Ovary (tissue), 9 donors: ENCODE data around the gene COBL. TPM values are rescaled to one million over a fixed set of nuclear protein-coding genes. Genes with fewer than 3 reads are reported as not detected.

Source experiments
- DNase-seq, 5 donors: peaks; one replicate each; pipeline ENCODE4 v3.0.0-alpha.2; 2019 to 2020
- H3K27ac ChIP-seq, 2 donors: fragments of 200-600 bp; one replicate each; pipeline versions ENCODE4 v1.5.1 to v1.8.0; 2019 to 2022
- H3K27me3 ChIP-seq: fragments of 200-600 bp; one replicate; pipeline ENCODE4 v1.8.0; 2022
- H3K36me3 ChIP-seq: fragments of 200-600 bp; sonication (generic); one replicate; pipeline ENCODE4 v1.5.1; 2019
- H3K4me1 ChIP-seq: one replicate; pipeline ENCODE4 v1.8.1; 2013; ENCODE audit warnings: mild to moderate bottlenecking, moderate library complexity; ENCODE audit not compliant: insufficient read depth
- H3K4me3 ChIP-seq: fragments of 200-600 bp; sonication (generic); one replicate; pipeline ENCODE4 v1.5.1; 2017
- H3K9me3 ChIP-seq, 2 donors: fragments of 200-600 bp in 1 of 2; sonication (generic) in 1 of 2; one replicate each; pipeline versions ENCODE4 v1.5.1 to v1.8.1; 2013 to 2019; ENCODE audit warnings: mild to moderate bottlenecking in 1 of 2, moderate library complexity in 1 of 2
- EP300 ChIP-seq: sonication (generic); formaldehyde crosslinking; IDR thresholded peaks from one replicate; pipeline ENCODE4 v1.6.1; 2017; ENCODE audit warnings: antibody characterized with exemption
- POLR2A ChIP-seq: fragments of 450-650 bp; IDR thresholded peaks from one replicate; pipeline ENCODE4 v1.6.1; 2017; ENCODE audit warnings: antibody characterized with exemption, mild to moderate bottlenecking, moderate library complexity
- WGBS, 3 donors: extraction: QIAGEN DNeasy Blood & Tissue Kit in 1 of 3; methylation state at CpG; one replicate each; pipeline versions ENCODE4 v1.1.5 to v1.1.7; 2013 to 2017; 5-methylcytosine and 5-hydroxymethylcytosine counted together
- intact Hi-C, 4 donors: fragments of 100-400 bp; cut with DNase I; formaldehyde crosslinking; loops; one replicate each; pipeline versions ENCODE4 v1.11.0 to v1.15.1; 2022 to 2023
- polyA plus RNA-seq, 2 donors: library from polyadenylated mRNA; stranded (reverse); fragments of 200-250 nt in 1 of 2; fragments of 350-450 nt in 1 of 2; fragmentation: Illumina TruSeq in 1 of 2; extraction: RNeasy Lipid Tissue Mini Kit (QIAGEN cat#74804) in 1 of 2; gene quantifications; one replicate each; pipeline ENCODE4 v1.2.3, GENCODE V29; 2013 to 2014
- total RNA-seq, 7 donors: library from RNA; depleted of rRNA in 2 of 7; stranded (reverse); fragments of >200 nt in 2 of 7; fragmentation: NEBNext Ultra II Directional in 3 of 7; extraction: Animal tissue kit (Norgen Biotek cat#: 25700) in 3 of 7; gene quantifications; one replicate each; pipeline versions ENCODE4 v1.1.0 to v1.2.4, GENCODE V29; 2016 to 2023
- TF ChIP-seq, protein P1 (sequence below), 3 donors: fragments of 450-650 bp in 2 of 3; fragments of 200-600 bp in 1 of 3; IDR thresholded peaks; one replicate each; pipeline versions ENCODE4 v1.5.1 to v1.8.0; 2016 to 2022; ENCODE audit warnings: antibody characterized with exemption in 3 of 3, mild to moderate bottlenecking in 1 of 3
- donor health status: DM: no; HTN: no; CAD: no; lungs with moderate emphysema.
- donor health status: DM: no; HTN: no; CAD: no.
- donor health status: Bipolar disorder and iron deficiency.
- donor health status: DM: yes; HTN: yes; CAD: no.
- donor health status: DM: no; HTN: no; CAD: no.
- donor health status: DM: yes; HTN: yes; CAD: no.

Gene COBL
- total and polyA plus RNA-seq, 9 donors = 0.87 to 33.4 (median 3.9) TPM

DNA sequence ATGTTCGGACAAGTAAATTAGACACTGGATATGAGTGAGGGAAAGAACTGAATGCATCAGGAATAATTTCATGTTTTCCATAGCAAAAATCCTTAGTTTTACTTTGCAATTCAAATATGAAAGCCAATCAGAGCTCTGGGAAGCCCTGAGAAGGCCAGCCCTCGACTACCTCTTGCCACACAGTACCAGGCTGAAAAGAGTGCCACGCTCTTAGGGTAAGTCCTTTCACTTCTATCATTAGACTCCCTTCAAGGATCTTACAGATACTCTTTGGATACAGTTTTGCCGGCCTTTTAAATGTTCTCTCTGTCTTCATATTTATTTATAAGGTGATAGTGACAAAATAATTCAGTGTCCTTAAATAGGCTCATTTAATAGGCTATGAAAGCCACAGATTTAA, 1.9 kb downstream of the COBL start:
- Histone ChIP-seq H3K4me1 (no peaks in the 10 kb centered on the region), H3K36me3 (no peaks in the 10 kb centered on the region), H3K27me3 (no peaks in the 10 kb centered on the region), H3K4me3 (no peak overlapping the region), H3K27ac (no peak overlapping the region), H3K9me3 (no peaks in the 10 kb centered on the region)
- 90 to 96% (median 91%) methylated on average over 4 of the region's 4 CpGs for WGBS, 3 donors
- DNase-seq = no peak
- intact Hi-C loops = no loop called here
- TF ChIP-seq, protein P1, sequence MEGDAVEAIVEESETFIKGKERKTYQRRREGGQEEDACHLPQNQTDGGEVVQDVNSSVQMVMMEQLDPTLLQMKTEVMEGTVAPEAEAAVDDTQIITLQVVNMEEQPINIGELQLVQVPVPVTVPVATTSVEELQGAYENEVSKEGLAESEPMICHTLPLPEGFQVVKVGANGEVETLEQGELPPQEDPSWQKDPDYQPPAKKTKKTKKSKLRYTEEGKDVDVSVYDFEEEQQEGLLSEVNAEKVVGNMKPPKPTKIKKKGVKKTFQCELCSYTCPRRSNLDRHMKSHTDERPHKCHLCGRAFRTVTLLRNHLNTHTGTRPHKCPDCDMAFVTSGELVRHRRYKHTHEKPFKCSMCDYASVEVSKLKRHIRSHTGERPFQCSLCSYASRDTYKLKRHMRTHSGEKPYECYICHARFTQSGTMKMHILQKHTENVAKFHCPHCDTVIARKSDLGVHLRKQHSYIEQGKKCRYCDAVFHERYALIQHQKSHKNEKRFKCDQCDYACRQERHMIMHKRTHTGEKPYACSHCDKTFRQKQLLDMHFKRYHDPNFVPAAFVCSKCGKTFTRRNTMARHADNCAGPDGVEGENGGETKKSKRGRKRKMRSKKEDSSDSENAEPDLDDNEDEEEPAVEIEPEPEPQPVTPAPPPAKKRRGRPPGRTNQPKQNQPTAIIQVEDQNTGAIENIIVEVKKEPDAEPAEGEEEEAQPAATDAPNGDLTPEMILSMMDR (IDR thresholded peaks at IDR 0.05) = no peak
- no peak for TF ChIP-seq POLR2A
- TF ChIP-seq EP300 = no peak

DNA sequence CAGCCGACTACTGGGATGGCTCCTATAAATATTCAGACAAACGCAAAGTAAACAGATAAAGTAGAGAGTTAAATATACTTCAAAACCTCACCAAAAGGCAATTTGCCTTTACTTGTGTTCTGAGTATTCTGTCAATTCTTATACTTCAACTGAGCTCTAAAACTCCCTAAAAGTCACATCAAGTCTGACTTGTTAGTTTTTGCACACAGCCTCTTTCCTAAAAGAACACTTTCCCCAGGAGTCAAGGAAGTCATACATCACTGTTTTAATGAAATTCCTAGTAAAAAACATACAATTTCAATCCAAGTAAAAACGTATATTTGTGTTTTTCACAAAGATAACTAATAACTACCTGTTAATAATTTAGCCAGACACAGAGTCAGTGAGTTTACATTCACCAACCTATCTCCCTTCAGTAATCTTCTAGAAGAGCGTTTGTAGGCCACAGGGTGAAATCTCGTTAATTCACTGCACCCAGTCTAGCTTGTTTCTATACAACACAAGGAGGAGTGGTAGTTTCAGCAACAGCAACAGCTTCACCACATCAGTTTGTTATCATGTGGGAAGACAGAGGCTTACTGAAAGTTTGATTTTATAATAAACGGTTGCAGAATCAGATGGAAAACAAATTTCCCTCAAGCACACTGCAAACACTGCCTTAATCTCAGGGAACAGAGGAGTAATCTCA, 2.7 kb downstream of the COBL start:
- Histone ChIP-seq H3K36me3 (no peaks in the 10 kb centered on the region), H3K27me3 (no peaks in the 10 kb centered on the region), H3K4me1 (no peaks in the 10 kb centered on the region), H3K27ac (no peak overlapping the region), H3K4me3 (no peak overlapping the region), H3K9me3 (no peaks in the 10 kb centered on the region)
- TF ChIP-seq POLR2A (no peak), EP300 (no peak)
- TF ChIP-seq, protein P1 (IDR thresholded peaks at IDR 0.05) = no peak
- intact Hi-C loops = no loop called here
- 75 to 82% (median 81%) methylated on average over 6 of the region's 6 CpGs for WGBS, 3 donors
- no peak for DNase-seq

DNA sequence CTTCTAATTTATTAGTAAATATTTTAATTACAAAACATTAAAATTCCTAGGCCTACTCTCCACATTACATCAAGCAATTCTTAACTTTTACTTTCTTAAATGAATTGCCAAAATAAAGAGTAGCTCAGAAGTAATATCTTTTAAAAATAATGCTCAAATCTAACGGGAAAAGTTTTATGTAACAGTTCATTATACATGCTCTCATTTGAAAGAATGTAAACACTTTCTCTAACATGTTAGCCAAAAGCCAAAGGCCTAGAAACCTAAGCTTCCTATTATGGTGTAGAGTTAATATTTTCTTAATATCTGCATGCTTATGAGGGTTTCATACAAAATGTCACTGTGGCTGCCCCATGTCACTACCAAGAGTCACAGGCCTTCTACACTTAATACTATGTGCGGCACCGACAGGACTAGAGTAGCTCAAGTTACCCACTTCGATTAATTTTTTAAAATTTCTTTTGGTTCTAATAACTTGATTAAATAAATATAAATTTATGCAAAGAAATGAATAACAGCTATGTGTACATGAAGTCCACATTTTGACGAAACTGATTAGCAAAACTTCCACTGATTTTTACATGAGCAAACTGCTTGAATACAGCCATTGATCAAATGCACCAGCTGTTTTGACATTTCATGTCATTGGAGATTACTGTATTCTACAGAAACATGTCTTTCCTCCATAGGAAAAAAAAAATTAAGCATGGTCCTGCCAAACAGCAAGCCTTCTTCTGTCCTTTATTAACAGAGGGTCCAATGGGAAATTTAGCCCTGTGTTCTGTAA, 3.5 kb downstream of the COBL start:
- Histone ChIP-seq H3K27ac (no peak overlapping the region), H3K4me1 (no peaks in the 10 kb centered on the region), H3K9me3 (no peaks in the 10 kb centered on the region), H3K36me3 (no peaks in the 10 kb centered on the region), H3K4me3 (no peak overlapping the region), H3K27me3 (no peaks in the 10 kb centered on the region)
- intact Hi-C loops = no loop called here
- TF ChIP-seq, protein P1 (IDR thresholded peaks at IDR 0.05) = no peak
- TF ChIP-seq EP300 (no peak), POLR2A (no peak)
- DNase-seq = no peak
- WGBS, 3 donors = 75 to 81% (median 76%) methylated on average over 5 of the region's 5 CpGs

DNA sequence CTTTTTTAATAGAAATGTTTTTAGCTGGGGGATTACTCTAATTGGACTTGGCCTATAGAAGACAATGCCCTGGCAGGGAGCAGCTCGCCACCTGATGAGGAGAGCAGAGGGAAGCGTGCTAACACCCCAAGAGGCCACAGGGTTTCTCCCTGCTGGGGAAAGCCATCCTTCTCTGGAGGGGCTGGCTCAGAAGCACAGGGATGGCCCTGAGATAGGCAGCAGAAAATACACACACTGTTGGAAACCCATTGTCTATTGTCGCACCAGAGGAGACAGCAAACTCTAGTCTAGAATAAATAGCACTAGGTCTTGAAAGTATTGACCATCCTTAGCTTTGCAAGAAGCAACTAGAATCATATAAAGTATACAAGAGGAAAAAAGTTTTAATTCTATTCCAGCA, 5.4 kb downstream of the COBL start:
- no peaks in the 10 kb centered on the region for H3K36me3 ChIP-seq
- 97 to 99% (median 99%) methylated on average over 3 of the region's 3 CpGs for WGBS, 3 donors
- H3K27ac ChIP-seq = no peak overlapping the region
- no peak for DNase-seq
- no peaks in the 10 kb centered on the region for H3K4me1 ChIP-seq
- no peaks in the 10 kb centered on the region for H3K9me3 ChIP-seq
- TF ChIP-seq EP300 (no peak), POLR2A (no peak)
- TF ChIP-seq, protein P1 (IDR thresholded peaks at IDR 0.05) = no peak
- intact Hi-C loops = no loop called here
- no peak overlapping the region for H3K4me3 ChIP-seq
- H3K27me3 ChIP-seq = no peaks in the 10 kb centered on the region
